H9 (cell line): ENCODE measurements around the gene PRKCD. TPM values are rescaled to one million over a fixed set of nuclear protein-coding genes. Genes with fewer than 3 reads are reported as not detected.
A peak's percentile ranks its signal among the peaks of the same experiment; 100 is the strongest.

Experiments used
- DNase-seq: peaks from one replicate; pipeline ENCODE4 v3.0.0-alpha.2; 2017
- H2AFZ ChIP-seq: one replicate; pipeline ENCODE4 v1.6.1; 2013; ENCODE audit warnings: mild to moderate bottlenecking, low read length, control low read depth, moderate library complexity
- H2AK5ac ChIP-seq: 2 replicates; pipeline ENCODE4 v1.6.1; 2013; ENCODE audit warnings: low read length, control low read depth, mixed read lengths; ENCODE audit not compliant: insufficient read length
- H2BK120ac ChIP-seq: one replicate; pipeline ENCODE4 v1.6.1; 2013; ENCODE audit warnings: low read depth, mild to moderate bottlenecking, low read length, control low read depth, inconsistent platforms; ENCODE audit not compliant: poor library complexity, severe bottlenecking
- H2BK12ac ChIP-seq: 2 replicates; pipeline ENCODE4 v1.6.1; 2013; ENCODE audit warnings: low read length, control low read depth, mixed read lengths, low read depth; ENCODE audit not compliant: insufficient read length
- H2BK15ac ChIP-seq: 2 replicates; pipeline ENCODE4 v1.6.1; 2013; ENCODE audit warnings: low read depth, low read length, control low read depth
- H2BK20ac ChIP-seq: one replicate; pipeline ENCODE4 v1.6.1; 2013; ENCODE audit warnings: low read depth, mild to moderate bottlenecking, low read length, control low read depth, inconsistent platforms; ENCODE audit not compliant: poor library complexity, severe bottlenecking
- H2BK5ac ChIP-seq: 2 replicates; pipeline ENCODE4 v1.6.1; 2013; ENCODE audit warnings: low read length, control low read depth, mixed read lengths; ENCODE audit not compliant: insufficient read length
- H3K14ac ChIP-seq: 2 replicates; pipeline ENCODE4 v1.6.1; 2013; ENCODE audit warnings: low read length, control low read depth; ENCODE audit not compliant: insufficient read depth
- H3K18ac ChIP-seq: 2 replicates; pipeline ENCODE4 v1.6.1; 2013; ENCODE audit warnings: low read depth, mild to moderate bottlenecking, mixed read lengths, low read length, control low read depth; ENCODE audit not compliant: insufficient read length
- H3K23ac ChIP-seq: 2 replicates; pipeline ENCODE4 v1.6.1; 2013; ENCODE audit warnings: low read length, control low read depth, mixed read lengths, low read depth; ENCODE audit not compliant: insufficient read length
- H3K23me2 ChIP-seq: 2 replicates; pipeline ENCODE4 v1.6.1; 2013; ENCODE audit warnings: low read depth, mild to moderate bottlenecking, mixed read lengths, low read length, control low read depth; ENCODE audit not compliant: insufficient read length, poor library complexity, severe bottlenecking
- H3K27ac ChIP-seq: 2 replicates; pipeline ENCODE4 v1.5.1; 2013; ENCODE audit warnings: low read length, control low read depth, mixed read lengths, low read depth; ENCODE audit not compliant: insufficient read length
- H3K27me3 ChIP-seq: 2 replicates; pipeline ENCODE4 v1.6.1; 2013; ENCODE audit warnings: low read length, control low read depth, inconsistent platforms; ENCODE audit not compliant: insufficient read depth
- H3K4ac ChIP-seq: 2 replicates; pipeline ENCODE4 v1.6.1; 2013; ENCODE audit warnings: low read depth, mild to moderate bottlenecking, control low read depth, inconsistent platforms, low read length, moderate library complexity
- H3K4me1 ChIP-seq: 2 replicates; pipeline ENCODE4 v1.6.1; 2013; ENCODE audit warnings: low read length, control low read depth, inconsistent platforms; ENCODE audit not compliant: insufficient read depth
- H3K4me2 ChIP-seq: 2 replicates; pipeline ENCODE4 v1.6.1; 2013; ENCODE audit warnings: low read length, control low read depth, mixed read lengths; ENCODE audit not compliant: insufficient read length, insufficient read depth
- H3K56ac ChIP-seq: 2 replicates; pipeline ENCODE4 v1.6.1; 2013; ENCODE audit warnings: low read depth, mild to moderate bottlenecking, mixed read lengths, low read length, control low read depth; ENCODE audit not compliant: insufficient read length
- H3K79me1 ChIP-seq: 2 replicates; pipeline ENCODE4 v1.6.1; 2013; ENCODE audit warnings: low read depth, mild to moderate bottlenecking, moderate library complexity, low read length, control low read depth, inconsistent platforms; ENCODE audit not compliant: insufficient read depth, poor library complexity, severe bottlenecking
- H3K79me2 ChIP-seq: 2 replicates; pipeline ENCODE4 v1.6.1; 2013; ENCODE audit warnings: low read length, control low read depth, inconsistent platforms; ENCODE audit not compliant: insufficient read depth
- H3K9ac ChIP-seq: 2 replicates; pipeline ENCODE4 v1.6.1; 2013; ENCODE audit warnings: low read length, control low read depth, mixed read lengths; ENCODE audit not compliant: insufficient read length; ENCODE audit errors: extremely low read depth
- H3K9me3 ChIP-seq: one replicate; pipeline ENCODE4 v1.6.1; 2013; ENCODE audit warnings: low read depth, low read length, inconsistent platforms; ENCODE audit not compliant: control insufficient read depth
- H3T11ph ChIP-seq: one replicate; pipeline ENCODE4 v1.6.1; 2013; ENCODE audit warnings: mild to moderate bottlenecking, low read length, control low read depth, inconsistent platforms
- H4K20me1 ChIP-seq: one replicate; pipeline ENCODE4 v1.6.1; 2013; ENCODE audit not compliant: control insufficient read depth, insufficient read length, insufficient read depth
- H4K5ac ChIP-seq: 2 replicates; pipeline ENCODE4 v1.6.1; 2013; ENCODE audit warnings: low read depth, mild to moderate bottlenecking, mixed read lengths, low read length, control low read depth; ENCODE audit not compliant: insufficient read length
- H4K8ac ChIP-seq: replicated peaks from 2 replicates; pipeline ENCODE4 v1.6.1; 2013; ENCODE audit warnings: low read length, control low read depth, mixed read lengths, low read depth; ENCODE audit not compliant: insufficient read length
- H4K91ac ChIP-seq: 2 replicates; pipeline ENCODE4 v1.6.1; 2013; ENCODE audit warnings: low read depth, mild to moderate bottlenecking, moderate library complexity, mixed read lengths, low read length, control low read depth; ENCODE audit not compliant: insufficient read length
- H3K27ac Mint-ChIP-seq, 3 experiments: 2 replicates in 2 of 3; 3 replicates in 1 of 3; pipeline ENCODE4 v1.8.0; 2020 to 2021; ENCODE audit warnings: mixed read lengths in 3 of 3, mild to moderate bottlenecking in 1 of 3, moderate library complexity in 1 of 3
- H3K27me3 Mint-ChIP-seq: 2 replicates; pipeline ENCODE4 v1.8.0; 2021; ENCODE audit warnings: low read depth, mild to moderate bottlenecking, moderate library complexity, mixed read lengths
- H3K36me3 Mint-ChIP-seq, 3 experiments: 2 replicates in 2 of 3; 3 replicates in 1 of 3; pipeline ENCODE4 v1.8.0; 2020 to 2021; ENCODE audit warnings: low read depth in 3 of 3, mixed read lengths in 3 of 3; ENCODE audit not compliant: insufficient read depth in 1 of 3
- H3K4me1 Mint-ChIP-seq, 2 experiments: 2 replicates each; pipeline ENCODE4 v1.8.0; 2020; ENCODE audit warnings: mixed read lengths in 2 of 2
- H3K4me3 Mint-ChIP-seq, 2 experiments: 2 replicates in 1 of 2; 3 replicates in 1 of 2; pipeline ENCODE4 v1.8.0; 2020 to 2021; ENCODE audit warnings: mild to moderate bottlenecking in 2 of 2, mixed read lengths in 2 of 2, moderate library complexity in 1 of 2
- H3K9me3 Mint-ChIP-seq, 2 experiments: 2 replicates in 1 of 2; 3 replicates in 1 of 2; pipeline ENCODE4 v1.8.0; 2020; ENCODE audit warnings: mild to moderate bottlenecking in 2 of 2, mixed read lengths in 2 of 2, moderate library complexity in 1 of 2
- WGBS: extraction: QIAGEN DNeasy Blood & Tissue Kit; methylation state at CpG from one replicate; pipeline ENCODE4 v1.1.7; 2013; ENCODE audit warnings: missing lambda C conversion rate, low lambda C conversion rate, mixed read lengths; ENCODE audit not compliant: insufficient read length; ENCODE audit errors: extremely low coverage; 5-methylcytosine and 5-hydroxymethylcytosine counted together
- total RNA-seq: library from RNA; stranded (reverse); gene quantifications from 2 replicates; pipeline ENCODE4 v1.2.1, GENCODE V29; 2021
- TF ChIP-seq, protein P1 (sequence below): fragments of 200-600 bp; sonication (generic); conservative IDR thresholded peaks from 3 replicates; pipeline ENCODE4 v1.8.0; 2021; ENCODE audit warnings: antibody characterized with exemption, mild to moderate bottlenecking

The PRKCD gene
- total RNA-seq, 1 experiment from 2014 or later: 23.7 TPM

DNA sequence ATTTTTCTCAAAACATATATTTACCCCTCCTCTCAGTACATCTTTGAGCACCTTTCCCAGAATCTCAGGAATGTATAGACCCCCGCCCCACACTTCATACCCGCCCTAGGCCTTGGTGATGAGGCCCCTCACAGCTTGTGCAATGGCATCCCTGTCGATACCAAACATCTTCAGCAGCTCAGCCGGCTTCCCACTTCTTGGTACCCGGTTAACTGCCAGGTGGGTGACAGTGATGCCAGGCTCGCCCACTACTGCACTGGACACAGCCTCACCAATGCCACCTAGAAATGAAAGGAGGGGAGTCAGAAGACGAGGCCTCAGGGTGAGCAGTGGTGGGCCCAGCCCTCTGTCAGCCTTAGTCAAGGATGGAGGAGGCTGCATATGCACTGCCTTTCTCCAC is 64.6 kb downstream of the PRKCD start:
- H3K27ac ChIP-seq: no peak overlapping the region
- H3K27me3 ChIP-seq: no peaks in the 10 kb centered on the region
- no peak overlapping the region for H2BK12ac ChIP-seq
- no peaks in the 10 kb centered on the region for H3K79me1 ChIP-seq
- no peaks in the 10 kb centered on the region for H4K20me1 ChIP-seq
- H3K23ac ChIP-seq: no peak overlapping the region
- H3K4me1 ChIP-seq: no peaks in the 10 kb centered on the region; the same call in 1 of the 2 replicates
- H3K56ac ChIP-seq: no peak overlapping the region
- no peak overlapping the region for H2AK5ac ChIP-seq
- no peak overlapping the region for H3K4ac ChIP-seq
- WGBS: no CpG with 5 or more reads among the region's 7 CpGs
- H4K5ac ChIP-seq: no peak overlapping the region
- H3K27ac Mint-ChIP-seq: peak overlapping the region in 1 of 3 experiments; percentile 76; a peak in 1 of 7 replicates
- no peaks in the 10 kb centered on the region; the same call in none of the 2 replicates for H3K27me3 Mint-ChIP-seq
- H4K8ac ChIP-seq: no peak overlapping the region
- no peak overlapping the region for H2BK120ac ChIP-seq
- no peak overlapping the region for H2BK5ac ChIP-seq
- TF ChIP-seq, protein P1, sequence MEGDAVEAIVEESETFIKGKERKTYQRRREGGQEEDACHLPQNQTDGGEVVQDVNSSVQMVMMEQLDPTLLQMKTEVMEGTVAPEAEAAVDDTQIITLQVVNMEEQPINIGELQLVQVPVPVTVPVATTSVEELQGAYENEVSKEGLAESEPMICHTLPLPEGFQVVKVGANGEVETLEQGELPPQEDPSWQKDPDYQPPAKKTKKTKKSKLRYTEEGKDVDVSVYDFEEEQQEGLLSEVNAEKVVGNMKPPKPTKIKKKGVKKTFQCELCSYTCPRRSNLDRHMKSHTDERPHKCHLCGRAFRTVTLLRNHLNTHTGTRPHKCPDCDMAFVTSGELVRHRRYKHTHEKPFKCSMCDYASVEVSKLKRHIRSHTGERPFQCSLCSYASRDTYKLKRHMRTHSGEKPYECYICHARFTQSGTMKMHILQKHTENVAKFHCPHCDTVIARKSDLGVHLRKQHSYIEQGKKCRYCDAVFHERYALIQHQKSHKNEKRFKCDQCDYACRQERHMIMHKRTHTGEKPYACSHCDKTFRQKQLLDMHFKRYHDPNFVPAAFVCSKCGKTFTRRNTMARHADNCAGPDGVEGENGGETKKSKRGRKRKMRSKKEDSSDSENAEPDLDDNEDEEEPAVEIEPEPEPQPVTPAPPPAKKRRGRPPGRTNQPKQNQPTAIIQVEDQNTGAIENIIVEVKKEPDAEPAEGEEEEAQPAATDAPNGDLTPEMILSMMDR: no peak
- no peaks in the 10 kb centered on the region for H3K23me2 ChIP-seq
- H3K9me3 ChIP-seq: no peaks in the 10 kb centered on the region
- H3K4me2 ChIP-seq: no peak overlapping the region
- H3K4me3 Mint-ChIP-seq: no peak overlapping the region
- H2BK20ac ChIP-seq: no peak overlapping the region
- no peaks in the 10 kb centered on the region for H3K4me1 Mint-ChIP-seq
- no peak overlapping the region for H3K18ac ChIP-seq
- no peak overlapping the region for H3K14ac ChIP-seq
- H2BK15ac ChIP-seq: no peak overlapping the region
- no peak overlapping the region for H3T11ph ChIP-seq
- peaks cover 58 to 82% (median 68%) of the 10 kb centered on the region in 3 experiments; a peak in 6 of 7 replicates for H3K36me3 Mint-ChIP-seq
- H3K79me2 ChIP-seq: no peaks in the 10 kb centered on the region
- H3K9me3 Mint-ChIP-seq: no peaks in the 10 kb centered on the region
- no peak overlapping the region for H3K9ac ChIP-seq
- H4K91ac ChIP-seq: no peak overlapping the region
- no peak for DNase-seq
- H2AFZ ChIP-seq: no peak overlapping the region
